ENCODE measurements around the gene BMPR1A. TPM values are rescaled to one million over a fixed set of nuclear protein-coding genes. Genes with fewer than 3 reads are reported as not detected.
"Not testable (repeated sequence)": the region's sequence is repeated elsewhere in the genome, so short reads cannot be mapped to it uniquely, and the experiment has no call there.

BMPR1A gene
- total RNA-seq, 1 donor from 2014 or later = 76.0 TPM

GRCh38 chr10:86823565-86823964, 67.1 kb downstream of the BMPR1A start:
- DNase-seq (ENCODE audit: low spot score) (no peak), ATAC-seq (no peak)
- intact Hi-C loops (cut with DNase I) = no loop called here

GRCh38 chr10:86824151-86824550, 67.7 kb downstream of the BMPR1A start:
- ATAC-seq (no peak), DNase-seq (ENCODE audit: low spot score) (no peak)
- intact Hi-C loops (cut with DNase I) = no loop called here

- ATAC-seq (no peak), DNase-seq (ENCODE audit: low spot score) (no peak)
- intact Hi-C loops (cut with DNase I) = no loop called here
Observed at GRCh38 chr10:86825366-86825765, 68.9 kb downstream of the BMPR1A start.

DNA sequence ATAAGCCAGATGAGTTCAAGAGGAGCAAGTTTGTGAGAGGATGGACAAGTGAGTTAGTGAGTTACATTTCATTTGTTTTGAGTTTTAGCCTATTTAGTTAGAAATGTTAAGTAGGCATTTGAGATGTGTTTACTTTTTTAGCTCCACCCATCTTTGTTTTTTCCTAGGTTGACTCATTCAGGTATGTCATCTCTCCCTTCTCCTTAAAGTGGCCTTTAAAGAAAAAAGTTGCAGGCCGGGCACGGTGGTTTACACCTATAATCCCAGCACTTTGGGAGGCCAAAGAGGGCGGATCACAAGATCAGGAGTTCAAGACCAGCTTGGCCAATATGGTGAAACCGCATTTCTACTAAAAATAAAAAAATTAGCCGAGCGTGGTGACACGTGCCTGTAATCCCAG, 71.2 kb downstream of the BMPR1A start:
- no peak for DNase-seq (ENCODE audit: low spot score)
- ATAC-seq = no peak
- intact Hi-C loops (cut with DNase I) = no loop called here

- no peak for ATAC-seq
- intact Hi-C loops (cut with DNase I) = no loop called here
- DNase-seq (ENCODE audit: low spot score) = no peak
Observed at GRCh38 chr10:86828145-86828544, 71.7 kb downstream of the BMPR1A start.

GRCh38 chr10:86829472-86829871, 73.1 kb downstream of the BMPR1A start:
- intact Hi-C loops (cut with DNase I) = no loop called here
- DNase-seq (ENCODE audit: low spot score) (no peak), ATAC-seq (no peak)

DNA sequence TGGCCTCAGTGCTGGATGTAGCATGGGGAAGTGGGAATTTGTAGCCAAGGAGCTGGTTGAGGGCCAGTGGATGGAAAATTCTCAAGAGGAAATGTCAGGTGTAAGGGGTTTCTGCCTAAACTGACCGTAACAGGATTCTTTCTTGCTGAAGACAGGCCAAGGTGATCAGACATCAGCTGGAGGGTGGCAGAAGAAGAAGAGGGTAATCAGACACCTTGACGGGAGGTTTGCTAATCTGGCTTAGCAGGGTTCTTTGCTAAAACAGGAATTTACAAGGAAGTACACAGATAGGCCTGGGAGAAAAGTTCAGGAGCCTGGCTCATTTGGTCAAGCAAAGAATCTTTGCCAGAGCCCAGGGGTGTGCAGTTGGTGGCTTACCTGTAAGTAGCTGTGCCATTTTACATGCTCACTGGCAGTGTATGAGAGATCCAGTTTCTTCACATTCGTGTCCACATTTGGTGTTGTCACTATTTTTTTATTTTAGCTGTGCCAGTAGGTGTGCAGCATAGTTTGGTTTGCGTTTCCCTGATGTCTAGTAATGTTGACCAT, 73.7 kb downstream of the BMPR1A start:
- DNase-seq (ENCODE audit: low spot score) = no peak
- ATAC-seq = no peak
- intact Hi-C loops (cut with DNase I) = no loop called here

DNA sequence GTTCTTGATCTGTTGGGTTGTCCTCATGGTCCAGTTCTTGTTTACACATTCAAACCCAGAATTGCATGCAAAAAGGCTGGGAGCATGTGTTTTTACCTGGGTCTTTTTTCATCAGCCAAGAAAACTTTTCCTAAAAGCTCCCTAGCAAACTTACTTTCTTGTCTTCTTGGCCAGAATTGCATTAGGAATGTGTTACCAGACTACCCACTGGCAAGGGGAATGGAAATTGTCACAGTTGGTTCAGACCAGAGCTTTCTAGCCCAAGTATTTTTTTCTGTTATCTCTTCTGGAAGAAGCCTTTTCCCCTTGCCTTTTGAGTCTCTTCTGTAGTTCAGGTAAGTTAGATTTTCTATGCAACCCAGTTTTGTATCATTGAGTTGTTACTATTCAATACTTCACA, 77.5 kb downstream of the BMPR1A start:
- intact Hi-C loops (cut with DNase I) = no loop called here
- ATAC-seq (no peak), DNase-seq (ENCODE audit: low spot score) (no peak)

DNA sequence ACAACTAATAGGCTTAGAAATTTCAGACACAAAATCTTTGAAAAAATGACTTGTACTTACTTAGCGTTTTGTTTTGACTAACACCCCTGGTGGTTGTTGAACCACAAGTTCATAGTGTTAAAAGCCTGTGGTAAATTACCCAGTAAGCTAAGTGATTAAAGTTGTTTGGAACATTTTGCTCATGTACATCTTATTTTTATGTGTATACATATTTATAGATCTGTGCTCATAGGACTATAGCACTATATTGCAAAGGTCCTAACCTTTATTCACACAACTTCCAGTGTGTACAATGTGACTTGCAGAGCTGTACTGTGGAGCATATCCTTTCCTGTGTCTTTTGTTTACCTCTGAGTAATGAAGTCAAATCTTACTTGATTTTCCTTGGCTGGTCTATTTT, 79.6 kb downstream of the BMPR1A start:
- no peak for ATAC-seq
- no peak for DNase-seq (ENCODE audit: low spot score)
- intact Hi-C loops (cut with DNase I) = no loop called here

DNA sequence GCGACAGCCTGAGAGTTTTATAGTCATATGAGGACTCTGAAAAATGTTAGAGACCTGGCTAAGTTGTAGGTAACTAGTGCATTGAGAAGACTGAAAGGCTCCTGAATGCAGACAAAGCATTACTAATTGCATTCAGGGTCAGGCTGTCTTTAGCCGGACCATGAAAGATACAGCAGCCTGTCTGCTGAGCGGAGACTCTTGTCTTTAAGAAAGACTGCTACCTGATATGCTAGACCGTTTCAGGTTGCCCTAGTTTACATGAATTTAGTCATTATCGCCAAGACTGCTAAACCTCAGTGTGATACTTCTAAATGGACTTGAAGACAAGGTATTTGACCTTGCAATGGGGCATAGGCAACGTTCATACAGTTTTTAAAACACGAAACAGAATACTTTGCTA, 81.2 kb downstream of the BMPR1A start:
- DNase-seq (ENCODE audit: low spot score) (no peak), ATAC-seq (no peak)
- intact Hi-C loops (cut with DNase I) = no loop called here

- DNase-seq (ENCODE audit: low spot score) (no peak), ATAC-seq (no peak)
- intact Hi-C loops (cut with DNase I) = no loop called here
Observed at GRCh38 chr10:86840498-86840897, 84.1 kb downstream of the BMPR1A start.

DNA sequence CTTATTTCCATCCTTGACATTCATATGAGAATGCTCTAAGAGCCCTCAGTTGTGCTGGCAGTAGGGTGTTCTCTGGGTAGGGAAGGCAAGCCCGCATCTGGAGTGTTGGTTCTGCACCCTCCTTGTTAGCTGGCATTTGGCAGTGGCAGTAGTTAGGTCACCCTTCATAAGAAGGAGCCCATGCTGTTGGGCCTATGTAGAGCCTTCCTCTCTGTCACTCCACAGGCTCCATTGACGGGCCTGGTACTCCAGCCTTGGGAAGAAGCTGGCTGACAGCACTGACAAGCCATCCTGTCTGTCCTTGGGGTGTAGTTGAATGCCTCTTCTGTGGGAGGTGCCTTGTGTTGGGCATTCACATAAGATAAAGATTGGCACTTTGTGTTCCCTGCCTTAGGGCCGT, 89.7 kb downstream of the BMPR1A start:
- no peak for ATAC-seq
- intact Hi-C loops (cut with DNase I) = no loop called here
- no peak for DNase-seq (ENCODE audit: low spot score)

GRCh38 chr10:86848747-86849146, 92.3 kb downstream of the BMPR1A start:
- ATAC-seq = no peak
- DNase-seq (ENCODE audit: low spot score) = no peak
- intact Hi-C loops (cut with DNase I) = no loop called here

DNA sequence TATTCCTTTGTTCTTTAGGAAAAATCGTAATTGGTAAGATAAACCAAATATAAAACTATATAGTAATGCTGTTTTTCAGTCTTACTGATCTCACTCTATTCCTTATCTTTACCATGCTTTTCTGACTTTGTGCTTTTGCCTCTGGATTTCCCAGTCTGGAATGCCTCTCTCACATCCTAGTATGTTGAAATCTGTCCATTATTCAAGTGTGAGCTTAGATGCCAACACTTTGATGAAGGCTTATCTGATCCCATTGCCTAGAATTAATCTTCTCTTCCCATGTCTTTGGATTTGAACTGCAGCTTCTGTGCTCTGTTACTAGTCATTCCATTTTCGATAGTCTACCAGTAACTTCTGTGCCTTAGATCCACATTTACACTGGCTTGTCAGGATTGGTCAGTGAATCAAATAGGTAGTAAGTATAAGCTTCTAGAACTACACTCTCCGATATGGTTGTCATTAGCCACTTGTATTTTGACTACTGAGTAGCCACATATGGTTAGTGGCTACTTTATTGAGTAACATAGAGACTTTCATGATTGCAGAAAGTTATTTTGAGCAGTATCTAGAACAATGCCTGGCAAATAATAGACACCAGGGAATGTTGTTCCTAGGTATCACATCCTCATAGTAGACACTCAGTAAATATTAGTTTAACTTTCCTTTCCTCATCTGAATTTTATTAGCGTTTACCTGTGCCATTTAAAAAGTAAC, 92.9 kb downstream of the BMPR1A start:
- DNase-seq (ENCODE audit: low spot score) (no peak), ATAC-seq (no peak)
- intact Hi-C loops (cut with DNase I) = no loop called here

DNA sequence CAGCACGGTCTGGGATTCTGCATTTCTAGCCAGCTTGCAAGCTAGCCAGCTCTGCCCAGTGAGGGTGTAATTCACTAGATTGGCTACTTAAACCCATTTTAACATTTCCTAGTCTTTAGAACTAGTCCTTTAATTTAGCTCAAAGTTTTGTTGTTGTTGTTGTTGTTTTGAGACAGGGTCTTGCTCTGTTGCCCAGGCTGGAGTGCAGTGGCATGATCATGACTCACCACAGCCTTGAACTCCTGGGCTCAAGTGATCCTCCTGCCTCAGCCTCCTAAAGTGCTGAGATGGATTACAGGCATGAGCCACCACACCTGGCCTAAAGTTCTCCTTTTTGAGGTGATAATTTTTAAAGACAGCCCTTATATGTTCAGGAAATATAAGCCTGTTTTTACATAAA, 94.1 kb downstream of the BMPR1A start:
- intact Hi-C loops (cut with DNase I) = no loop called here
- ATAC-seq = no peak
- no peak for DNase-seq (ENCODE audit: low spot score)

DNA sequence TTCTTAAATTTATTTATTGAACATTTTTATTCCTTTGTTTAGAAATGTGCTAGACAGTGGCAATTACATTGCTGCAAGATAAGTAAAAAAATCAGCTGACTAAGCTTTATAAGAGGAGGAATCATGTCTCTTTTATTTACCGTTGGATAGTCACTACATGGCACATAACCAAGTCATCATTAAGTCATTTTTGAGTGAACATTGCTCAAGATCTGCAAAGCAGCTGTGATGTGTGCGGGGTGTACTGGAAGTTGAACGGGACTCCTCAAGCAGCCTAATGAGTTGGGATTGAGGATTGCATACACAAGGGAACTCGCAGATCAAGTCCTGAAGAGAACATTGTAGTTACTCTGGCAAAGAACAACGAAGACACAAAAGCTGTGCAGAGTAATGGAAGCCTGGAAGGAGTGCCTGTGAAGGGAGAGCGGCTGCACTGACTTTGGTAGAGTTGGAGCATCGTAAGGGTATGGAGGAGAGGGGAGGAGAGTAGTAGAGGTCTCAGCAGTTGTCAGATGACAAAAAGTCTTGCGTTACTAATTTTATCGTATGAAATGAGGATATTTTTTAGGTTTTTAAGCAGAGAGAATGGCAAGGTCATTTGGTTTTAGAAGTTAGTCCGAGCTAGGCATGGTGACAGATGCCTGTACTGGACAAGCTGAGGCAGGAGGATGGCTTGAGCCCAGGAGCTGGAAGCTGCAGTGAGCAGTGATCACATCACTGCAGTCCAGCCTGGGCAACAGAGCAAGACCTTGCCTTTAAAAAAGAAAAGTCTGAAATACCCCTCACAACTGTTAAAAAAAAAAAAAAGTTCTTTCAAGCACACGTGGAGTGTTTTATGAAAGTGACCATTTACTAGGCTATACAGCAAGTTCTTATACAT, 95.1 kb downstream of the BMPR1A start:
- no peak for DNase-seq (ENCODE audit: low spot score)

GRCh38 chr10:86853582-86853981, 97.2 kb downstream of the BMPR1A start:
- DNase-seq (ENCODE audit: low spot score); ATAC-seq; intact Hi-C loops (cut with DNase I): not testable (repeated sequence)

More for the DNA sequence above, 95.1 kb downstream of the BMPR1A start:
- ATAC-seq = peak; percentile 94
- intact Hi-C loops (cut with DNase I) = no loop called here

GRCh38 chr10:86855513-86855912, 99.1 kb downstream of the BMPR1A start:
- no peak for DNase-seq (ENCODE audit: low spot score)
- intact Hi-C loops (cut with DNase I) = no loop called here
- no peak for ATAC-seq

DNA sequence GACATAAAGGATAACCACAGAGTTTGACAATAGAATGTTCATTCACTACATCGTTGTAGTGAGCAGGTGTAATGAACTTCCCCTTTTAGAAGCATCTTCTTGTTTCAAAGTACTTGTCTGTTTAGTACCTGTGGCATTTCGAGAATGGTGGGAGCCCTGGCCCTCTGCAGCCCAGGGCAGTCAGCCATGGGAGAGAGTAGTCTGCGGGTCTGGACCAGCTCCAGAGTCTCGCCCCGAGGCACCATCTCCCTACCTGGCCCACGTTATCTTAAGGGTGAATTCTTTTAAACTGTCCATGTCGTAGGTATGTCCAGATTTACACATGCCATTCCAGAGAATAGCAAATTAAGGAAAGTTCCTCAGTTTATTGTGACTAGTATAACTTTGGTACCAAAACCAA, 99.7 kb downstream of the BMPR1A start:
- no peak for ATAC-seq
- intact Hi-C loops (cut with DNase I) = no loop called here
- no peak for DNase-seq (ENCODE audit: low spot score)

DNA sequence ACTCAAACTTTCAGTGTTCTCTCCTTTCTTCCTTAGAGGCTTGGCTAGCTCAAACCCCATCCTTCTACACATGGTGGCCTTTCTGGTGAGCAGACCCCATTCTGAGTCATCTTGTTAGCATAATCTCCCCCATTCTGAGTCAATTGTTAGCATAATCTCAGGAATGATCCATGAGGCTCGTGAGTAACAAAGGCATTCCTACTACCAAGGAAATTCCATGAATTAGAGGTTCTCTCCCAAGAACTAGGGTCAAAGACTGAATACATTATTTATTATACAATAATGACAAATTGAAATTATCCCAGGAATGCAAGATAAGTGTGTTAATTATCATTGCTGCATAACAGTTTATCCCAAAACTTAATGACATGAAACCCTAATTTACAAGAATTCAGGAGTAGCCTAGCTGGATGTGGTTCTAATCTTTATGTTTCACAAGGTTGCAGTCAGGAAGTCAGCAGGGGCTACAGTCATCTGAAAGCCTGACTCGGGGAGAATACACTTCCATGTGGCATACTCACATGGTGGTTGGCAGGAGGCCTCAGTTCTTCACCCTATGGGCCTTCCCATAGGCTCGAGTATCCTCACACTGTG, 100.8 kb downstream of the BMPR1A start:
- no peak for DNase-seq (ENCODE audit: low spot score)
- intact Hi-C loops (cut with DNase I) = no loop called here
- ATAC-seq = no peak

Measured in sciatic nerve (tissue), 2 donors.